Nephron progenitor cell (in vitro differentiated cells): Measurements from ENCODE around the gene CHD5.

Experiments used
- DNase-seq: peaks from one replicate; pipeline ENCODE4 v3.0.0; 2021
- H3K27ac Mint-ChIP-seq: 2 replicates; pipeline ENCODE4 v1.8.0; 2021; ENCODE audit warnings: mild to moderate bottlenecking, moderate library complexity, mixed read lengths
- H3K27me3 Mint-ChIP-seq: 2 replicates; pipeline ENCODE4 v1.8.0; 2021; ENCODE audit warnings: mild to moderate bottlenecking, low read depth, mixed read lengths; ENCODE audit not compliant: poor library complexity
- H3K36me3 Mint-ChIP-seq: 2 replicates; pipeline ENCODE4 v1.8.0; 2021; ENCODE audit warnings: low read depth, mixed read lengths
- H3K4me1 Mint-ChIP-seq: 2 replicates; pipeline ENCODE4 v1.8.0; 2021; ENCODE audit warnings: mixed read lengths
- H3K4me3 Mint-ChIP-seq: 2 replicates; pipeline ENCODE4 v1.8.0; 2021; ENCODE audit warnings: mild to moderate bottlenecking, moderate library complexity, mixed read lengths
- H3K9me3 Mint-ChIP-seq: 2 replicates; pipeline ENCODE4 v1.8.0; 2021; ENCODE audit warnings: mild to moderate bottlenecking, moderate library complexity, mixed read lengths
- TF ChIP-seq, protein P1 (sequence below): fragments of 200-600 bp; sonication (generic); IDR thresholded peaks from 2 replicates; pipeline ENCODE4 v1.5.0; 2021; ENCODE audit warnings: antibody characterized with exemption

The CHD5 gene

DNA sequence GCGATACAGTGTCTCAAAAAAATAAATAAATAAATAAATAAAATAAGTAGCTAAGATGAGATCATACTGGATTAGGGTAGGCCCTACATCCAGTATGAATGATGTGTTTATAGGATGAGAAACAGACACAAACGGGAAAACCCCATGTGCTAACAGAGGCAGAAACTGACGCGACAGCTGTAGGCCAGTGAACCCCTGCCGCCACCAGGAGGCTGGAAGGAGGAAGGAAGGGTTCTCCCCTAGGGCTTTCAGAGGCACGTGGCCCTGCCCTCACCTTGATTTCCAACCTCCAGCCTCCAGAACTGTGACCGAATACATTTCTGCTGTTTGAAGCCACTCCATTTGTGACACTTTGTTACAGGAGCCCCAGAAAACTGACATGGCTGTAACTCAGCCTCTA, 38.5 kb downstream of the CHD5 start:
- no peak for DNase-seq
- H3K27me3 Mint-ChIP-seq = peaks cover 26% of the 10 kb centered on the region
- no peaks in the 10 kb centered on the region for H3K36me3 Mint-ChIP-seq
- H3K4me3 Mint-ChIP-seq = no peak overlapping the region
- H3K9me3 Mint-ChIP-seq = no peaks in the 10 kb centered on the region
- TF ChIP-seq, protein P1, sequence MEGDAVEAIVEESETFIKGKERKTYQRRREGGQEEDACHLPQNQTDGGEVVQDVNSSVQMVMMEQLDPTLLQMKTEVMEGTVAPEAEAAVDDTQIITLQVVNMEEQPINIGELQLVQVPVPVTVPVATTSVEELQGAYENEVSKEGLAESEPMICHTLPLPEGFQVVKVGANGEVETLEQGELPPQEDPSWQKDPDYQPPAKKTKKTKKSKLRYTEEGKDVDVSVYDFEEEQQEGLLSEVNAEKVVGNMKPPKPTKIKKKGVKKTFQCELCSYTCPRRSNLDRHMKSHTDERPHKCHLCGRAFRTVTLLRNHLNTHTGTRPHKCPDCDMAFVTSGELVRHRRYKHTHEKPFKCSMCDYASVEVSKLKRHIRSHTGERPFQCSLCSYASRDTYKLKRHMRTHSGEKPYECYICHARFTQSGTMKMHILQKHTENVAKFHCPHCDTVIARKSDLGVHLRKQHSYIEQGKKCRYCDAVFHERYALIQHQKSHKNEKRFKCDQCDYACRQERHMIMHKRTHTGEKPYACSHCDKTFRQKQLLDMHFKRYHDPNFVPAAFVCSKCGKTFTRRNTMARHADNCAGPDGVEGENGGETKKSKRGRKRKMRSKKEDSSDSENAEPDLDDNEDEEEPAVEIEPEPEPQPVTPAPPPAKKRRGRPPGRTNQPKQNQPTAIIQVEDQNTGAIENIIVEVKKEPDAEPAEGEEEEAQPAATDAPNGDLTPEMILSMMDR = peak; percentile 9
- peaks cover 23% of the 10 kb centered on the region for H3K4me1 Mint-ChIP-seq
- no peak overlapping the region for H3K27ac Mint-ChIP-seq

DNA sequence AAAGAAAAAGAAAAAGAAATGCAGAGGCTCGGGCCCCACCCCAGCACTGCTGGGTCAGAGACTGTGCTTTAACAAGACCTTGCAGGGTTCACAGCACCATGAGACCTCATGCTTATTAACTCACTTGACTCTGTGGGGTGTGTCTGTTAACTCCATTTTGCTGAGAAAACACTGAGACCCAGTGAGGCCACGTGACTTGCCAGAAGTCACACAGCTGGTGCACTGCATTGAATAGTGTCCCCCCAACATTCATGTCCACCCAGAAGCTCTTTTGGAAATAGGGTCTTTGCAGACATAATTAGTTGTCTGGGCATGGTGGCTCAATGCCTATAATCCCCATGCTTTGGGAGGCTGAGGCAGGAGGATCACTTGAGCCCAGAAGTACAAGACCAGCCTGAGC, 39.7 kb downstream of the CHD5 start:
- H3K9me3 Mint-ChIP-seq = no peaks in the 10 kb centered on the region
- H3K36me3 Mint-ChIP-seq = no peaks in the 10 kb centered on the region
- peaks cover 17% of the 10 kb centered on the region for H3K4me1 Mint-ChIP-seq
- no peak overlapping the region for H3K27ac Mint-ChIP-seq
- TF ChIP-seq, protein P1 = no peak
- no peak overlapping the region for H3K4me3 Mint-ChIP-seq
- peaks cover 25% of the 10 kb centered on the region for H3K27me3 Mint-ChIP-seq
- no peak for DNase-seq

DNA sequence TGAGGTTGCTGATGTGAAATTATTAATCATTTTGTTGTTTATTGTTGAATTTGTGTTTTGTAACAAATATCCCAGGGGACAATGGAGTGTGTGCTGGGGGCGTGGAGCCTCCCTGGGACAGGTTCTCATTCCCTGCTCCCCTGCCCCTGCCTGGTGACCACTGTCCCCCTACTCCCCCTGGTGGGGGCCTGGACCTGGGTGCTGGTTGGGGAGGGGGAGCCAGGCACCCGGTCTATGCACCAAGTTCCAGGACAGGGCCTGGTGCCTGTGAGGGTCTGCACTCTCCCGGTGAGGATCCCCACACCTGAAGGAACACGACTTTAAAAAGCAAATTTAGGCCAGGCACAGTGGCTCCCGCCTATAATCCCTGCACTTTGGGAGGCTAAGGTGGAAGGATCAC, 42.4 kb downstream of the CHD5 start:
- no peak overlapping the region for H3K4me3 Mint-ChIP-seq
- peaks cover 5% of the 10 kb centered on the region for H3K9me3 Mint-ChIP-seq
- H3K27me3 Mint-ChIP-seq = peaks cover 25% of the 10 kb centered on the region
- no peaks in the 10 kb centered on the region for H3K4me1 Mint-ChIP-seq
- TF ChIP-seq, protein P1 = no peak
- no peak overlapping the region for H3K27ac Mint-ChIP-seq
- DNase-seq = no peak
- H3K36me3 Mint-ChIP-seq = no peaks in the 10 kb centered on the region

DNA sequence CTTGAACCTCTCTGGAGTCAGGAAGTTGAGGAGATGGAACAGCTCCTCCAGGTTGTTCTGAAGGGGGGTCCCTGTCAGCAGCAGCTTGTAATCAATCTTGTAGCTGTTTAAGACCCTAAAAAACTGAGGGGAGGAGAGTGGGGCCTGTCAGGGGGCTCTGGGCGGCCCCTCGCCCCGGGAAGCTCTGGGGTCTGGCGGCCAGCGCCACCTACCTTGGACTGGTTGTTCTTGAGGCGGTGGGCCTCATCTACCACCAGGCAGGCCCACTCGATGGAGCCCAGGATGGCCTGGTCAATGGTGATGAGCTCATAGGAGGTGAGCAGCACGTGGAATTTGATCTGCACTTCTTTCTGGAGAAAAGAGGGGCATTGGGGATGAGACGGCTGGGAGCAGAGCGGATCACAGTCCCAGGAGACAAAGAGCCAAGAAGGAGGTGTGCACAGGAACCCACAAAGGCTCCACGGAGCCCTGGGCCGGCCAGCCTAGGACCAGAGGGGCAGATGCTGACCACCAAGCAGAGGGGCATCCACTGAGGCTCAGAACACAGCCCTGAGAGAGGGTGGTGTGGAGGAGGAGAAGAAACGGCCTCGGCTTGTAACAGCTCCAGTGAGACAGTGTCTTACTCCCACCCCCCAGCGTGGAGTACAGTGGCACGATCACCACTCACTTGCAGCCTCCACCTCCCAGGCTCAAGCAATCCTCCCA, 43.5 kb downstream of the CHD5 start:
- TF ChIP-seq, protein P1 = no peak
- H3K4me3 Mint-ChIP-seq = no peak overlapping the region
- no peaks in the 10 kb centered on the region for H3K36me3 Mint-ChIP-seq
- DNase-seq = no peak
- peaks cover 20% of the 10 kb centered on the region for H3K27me3 Mint-ChIP-seq
- H3K27ac Mint-ChIP-seq = no peak overlapping the region
- no peaks in the 10 kb centered on the region for H3K4me1 Mint-ChIP-seq
- H3K9me3 Mint-ChIP-seq = peaks cover 15% of the 10 kb centered on the region

DNA sequence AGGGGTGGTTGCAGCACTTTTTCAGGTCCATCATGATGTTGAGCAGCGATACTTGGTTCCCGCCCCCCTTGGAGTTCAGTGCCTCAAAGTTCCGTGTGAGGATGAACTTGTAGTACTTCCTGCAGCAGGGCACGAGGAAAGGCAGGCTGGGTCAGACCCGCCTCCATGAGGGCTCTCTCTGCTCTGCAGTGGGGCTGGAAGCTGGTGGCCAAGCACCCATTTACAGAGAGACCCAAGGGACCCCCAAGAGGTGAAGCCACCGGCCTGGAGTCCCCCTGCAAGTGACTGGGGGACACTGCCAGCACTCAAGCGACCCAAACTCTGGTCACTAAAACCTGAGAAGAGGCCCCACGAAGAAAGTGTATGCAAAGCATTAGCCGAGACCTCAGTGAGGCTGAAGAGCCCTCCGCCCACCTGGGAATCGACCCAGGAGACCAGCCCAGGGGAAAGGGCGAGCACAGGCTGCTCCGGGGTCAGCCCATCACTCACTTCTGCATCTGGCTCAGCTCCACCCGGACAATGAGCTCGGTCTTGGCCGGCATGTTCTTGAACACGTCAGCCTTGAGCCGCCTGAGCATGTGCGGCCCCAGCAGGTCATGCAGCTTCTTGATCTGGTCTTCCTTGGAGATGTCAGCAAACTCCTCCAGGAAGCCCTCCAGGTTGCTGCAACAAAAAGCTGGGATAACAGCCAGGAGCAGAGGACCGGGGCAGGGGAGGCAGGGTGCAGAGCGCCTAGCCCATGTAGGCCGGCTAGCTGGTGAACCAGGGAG, 45.2 kb downstream of the CHD5 start:
- TF ChIP-seq, protein P1 = no peak
- H3K27ac Mint-ChIP-seq = no peak overlapping the region
- H3K36me3 Mint-ChIP-seq = no peaks in the 10 kb centered on the region
- no peak for DNase-seq
- H3K4me1 Mint-ChIP-seq = no peaks in the 10 kb centered on the region
- H3K9me3 Mint-ChIP-seq = peaks cover 15% of the 10 kb centered on the region
- H3K4me3 Mint-ChIP-seq = no peak overlapping the region
- peaks cover 16% of the 10 kb centered on the region for H3K27me3 Mint-ChIP-seq
